Measurements from ENCODE around the gene GPX6. TPM values are rescaled to one million over a fixed set of nuclear protein-coding genes. Genes with fewer than 3 reads are reported as not detected.

GPX6 gene
- total and polyA plus RNA-seq, 10 of the 15 experiments (the other 5 are each of a cell fraction or from before 2014, with no cell fraction given), result not detected

DNA sequence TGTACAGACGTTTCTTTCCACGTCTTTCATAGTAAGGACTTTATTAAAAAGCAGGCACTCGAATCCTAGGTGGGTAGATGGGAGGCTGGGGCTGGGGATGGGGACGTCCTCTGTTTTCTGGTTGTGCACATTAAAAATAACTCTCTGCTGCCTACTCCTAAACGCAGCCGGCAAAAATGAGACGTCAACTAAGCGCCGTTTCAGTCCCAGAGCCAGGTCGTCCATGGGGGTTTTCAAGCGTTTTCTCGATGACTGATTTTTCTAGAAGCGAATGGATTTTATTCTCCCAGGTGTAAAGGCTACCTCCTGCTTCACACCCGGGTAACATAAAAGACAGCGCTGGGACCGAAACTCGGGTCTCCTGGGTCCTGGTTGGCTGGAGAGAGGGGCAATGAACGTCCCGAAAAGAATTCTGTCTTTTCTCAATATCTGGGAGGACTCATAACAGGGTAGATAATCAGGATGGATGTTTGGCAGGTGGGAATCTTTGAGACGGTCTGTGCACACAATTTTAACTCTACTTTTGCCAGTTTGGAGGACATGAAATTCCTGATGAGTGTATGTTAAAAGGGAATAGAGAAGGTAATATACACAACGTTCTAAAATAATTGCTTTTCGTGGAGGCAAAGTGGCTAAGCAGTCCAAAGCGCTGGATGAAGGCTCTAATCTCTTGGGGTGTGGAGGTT, 25.2 kb downstream of the GPX6 start (continued):
- TF ChIP-seq CHD1 (IDR thresholded peaks at IDR 0.05; ENCODE audit: low read depth, low read length) (no peak), WRNIP1 (IDR thresholded peaks at IDR 0.05; ENCODE audit: borderline replicate concordance, low read depth, low read length) (no peak), CEBPB (IDR thresholded peaks at IDR 0.05; ENCODE audit: borderline replicate concordance in 1 of 2, low read depth in 2 of 2, low read length in 2 of 2) (no peak), MYB (IDR thresholded peaks at IDR 0.05; ENCODE audit: borderline replicate concordance, low read depth, low read length) (no peak), ZNF384 (IDR thresholded peaks at IDR 0.05; ENCODE audit: borderline replicate concordance, low read depth, low read length) (no peak), ZNF217 (IDR thresholded peaks at IDR 0.05) (no peak)

DNA sequence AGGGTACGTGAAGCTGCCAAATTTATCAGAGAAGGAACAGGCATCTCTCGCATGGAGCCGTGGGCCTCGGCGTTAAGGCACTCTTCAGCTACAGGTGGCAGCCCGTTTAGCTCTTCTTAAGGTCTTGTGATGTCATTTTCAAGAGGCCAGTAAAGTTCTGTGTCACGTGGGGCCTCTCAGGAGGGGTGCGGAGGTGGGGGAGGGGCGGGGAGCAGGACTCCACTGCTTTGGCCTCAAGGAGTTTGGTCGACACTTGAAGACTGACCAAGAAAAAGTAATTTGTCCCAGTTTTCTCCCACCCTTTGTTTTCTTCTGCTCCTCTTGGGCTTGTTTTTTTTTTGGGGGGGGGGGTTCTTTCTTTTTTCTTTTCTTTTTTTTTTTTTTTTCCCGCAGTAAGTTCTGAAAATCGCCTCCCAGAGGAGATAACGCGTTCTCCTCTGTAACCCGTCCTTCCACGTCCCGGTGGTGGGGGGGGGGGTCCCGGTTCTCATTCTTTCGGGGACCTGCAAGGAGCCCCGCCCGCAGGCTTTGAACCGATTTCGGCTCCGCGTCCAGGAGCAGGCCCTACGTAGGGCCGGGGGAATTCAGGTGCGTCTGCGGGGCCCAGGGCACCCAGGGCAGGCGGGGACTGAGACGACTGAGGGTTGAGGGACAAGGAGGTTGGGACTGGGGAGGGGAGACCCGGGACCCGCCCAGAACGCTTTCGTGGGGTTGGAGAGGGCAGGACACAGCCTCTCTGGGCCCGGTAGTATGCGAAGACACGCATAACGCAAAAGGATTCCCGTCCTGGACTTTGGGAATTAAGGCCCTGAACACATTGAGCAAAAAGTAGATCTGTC, 26.0 kb downstream of the GPX6 start:
- Histone ChIP-seq H3K9me3 (replicated peaks; ENCODE audit: control insufficient read depth, insufficient read depth, low read length) (no peaks in the 10 kb centered on the region; the same call in 2 of the 3 replicates), H3K4me3 (peak overlapping the region; percentile 67), H2AFZ (ENCODE audit: control insufficient read depth, low read depth, low read length) (peak overlapping the region; percentile 38), H3K4me2 (ENCODE audit: control insufficient read depth, insufficient read depth) (peak overlapping the region; percentile 39), H3K27ac (ENCODE audit: control insufficient read depth, insufficient read depth) (no peak overlapping the region), H3K36me3 (ENCODE audit: control insufficient read depth in 2 of 2, insufficient read depth in 2 of 2, low read length in 1 of 2) (no peaks in the 10 kb centered on the region), H4K20me1 (ENCODE audit: control insufficient read depth, insufficient read depth) (no peaks in the 10 kb centered on the region), H3K27me3 (replicated peaks in 1 of 2; ENCODE audit: control insufficient read depth in 2 of 2, insufficient read depth in 2 of 2, low read length in 1 of 2) (no peaks in the 10 kb centered on the region), H3K9ac (ENCODE audit: control insufficient read depth, insufficient read depth, low read length) (peak overlapping the region; percentile 54), H3K4me1 (ENCODE audit: control insufficient read depth, insufficient read depth, low read length) (no peaks in the 10 kb centered on the region), H3K79me2 (ENCODE audit: control insufficient read depth, insufficient read depth, low read length) (no peaks in the 10 kb centered on the region)
- DNase-seq (ENCODE audit: low read depth, low spot score), result peak; percentile 36
- RAD21 ChIA-PET (ENCODE audit: unreplicated experiment), result interaction anchor here (0.6 kb wide), 1 partner anchor 8 kb away, joined by 3 read pairs; no protein-coding TSS in a partner anchor
- peak; percentile 86 for FAIRE-seq
- POLR2A ChIA-PET, result no interaction called here
- 7% methylated on average over 25 of the region's 40 CpGs for WGBS (ENCODE audit: insufficient coverage, insufficient replicate concordance, low lambda C conversion rate, missing lambda C conversion rate)
- CTCF ChIA-PET, result no interaction called here
- intact Hi-C loops (cut with micrococcal nuclease; ENCODE audit: unreplicated experiment), result loop anchor here (5.0 kb wide), 1 partner anchor 92 kb away; the partner anchor contains the start of gene ZSCAN12
- peak; percentile 87 for ATAC-seq
- no TSS peak for BruUV-seq (replicated peaks)
- in situ Hi-C loops (cut with MboI), result no loop called here
- SMC1A ChIA-PET (ENCODE audit: uncharacterized antibody, unreplicated experiment), result interaction anchor here (0.8 kb wide), 1 partner anchor 17 kb away, joined by 3 read pairs; no protein-coding TSS in a partner anchor
- TF ChIP-seq RAD51 (IDR thresholded peaks at IDR 0.05), result peak; percentile 83
- TF ChIP-seq CREB1 (IDR thresholded peaks at IDR 0.05; ENCODE audit: low read depth), result peak; percentile 71
- TF ChIP-seq MEF2B (IDR thresholded peaks at IDR 0.05; ENCODE audit: partially characterized antibody, poor library complexity, severe bottlenecking), result no peak
- TF ChIP-seq, protein P1, sequence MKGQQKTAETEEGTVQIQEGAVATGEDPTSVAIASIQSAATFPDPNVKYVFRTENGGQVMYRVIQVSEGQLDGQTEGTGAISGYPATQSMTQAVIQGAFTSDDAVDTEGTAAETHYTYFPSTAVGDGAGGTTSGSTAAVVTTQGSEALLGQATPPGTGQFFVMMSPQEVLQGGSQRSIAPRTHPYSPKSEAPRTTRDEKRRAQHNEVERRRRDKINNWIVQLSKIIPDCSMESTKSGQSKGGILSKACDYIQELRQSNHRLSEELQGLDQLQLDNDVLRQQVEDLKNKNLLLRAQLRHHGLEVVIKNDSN (IDR thresholded peaks at IDR 0.05; ENCODE audit: borderline replicate concordance, extremely low read length, insufficient read depth, low read depth, low read length), result peak; percentile 71
- TF ChIP-seq, protein P2, sequence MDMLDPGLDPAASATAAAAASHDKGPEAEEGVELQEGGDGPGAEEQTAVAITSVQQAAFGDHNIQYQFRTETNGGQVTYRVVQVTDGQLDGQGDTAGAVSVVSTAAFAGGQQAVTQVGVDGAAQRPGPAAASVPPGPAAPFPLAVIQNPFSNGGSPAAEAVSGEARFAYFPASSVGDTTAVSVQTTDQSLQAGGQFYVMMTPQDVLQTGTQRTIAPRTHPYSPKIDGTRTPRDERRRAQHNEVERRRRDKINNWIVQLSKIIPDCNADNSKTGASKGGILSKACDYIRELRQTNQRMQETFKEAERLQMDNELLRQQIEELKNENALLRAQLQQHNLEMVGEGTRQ (IDR thresholded peaks at IDR 0.05; ENCODE audit: borderline replicate concordance, low read depth, low read length), result peak; percentile 31
- TF ChIP-seq, protein P3, sequence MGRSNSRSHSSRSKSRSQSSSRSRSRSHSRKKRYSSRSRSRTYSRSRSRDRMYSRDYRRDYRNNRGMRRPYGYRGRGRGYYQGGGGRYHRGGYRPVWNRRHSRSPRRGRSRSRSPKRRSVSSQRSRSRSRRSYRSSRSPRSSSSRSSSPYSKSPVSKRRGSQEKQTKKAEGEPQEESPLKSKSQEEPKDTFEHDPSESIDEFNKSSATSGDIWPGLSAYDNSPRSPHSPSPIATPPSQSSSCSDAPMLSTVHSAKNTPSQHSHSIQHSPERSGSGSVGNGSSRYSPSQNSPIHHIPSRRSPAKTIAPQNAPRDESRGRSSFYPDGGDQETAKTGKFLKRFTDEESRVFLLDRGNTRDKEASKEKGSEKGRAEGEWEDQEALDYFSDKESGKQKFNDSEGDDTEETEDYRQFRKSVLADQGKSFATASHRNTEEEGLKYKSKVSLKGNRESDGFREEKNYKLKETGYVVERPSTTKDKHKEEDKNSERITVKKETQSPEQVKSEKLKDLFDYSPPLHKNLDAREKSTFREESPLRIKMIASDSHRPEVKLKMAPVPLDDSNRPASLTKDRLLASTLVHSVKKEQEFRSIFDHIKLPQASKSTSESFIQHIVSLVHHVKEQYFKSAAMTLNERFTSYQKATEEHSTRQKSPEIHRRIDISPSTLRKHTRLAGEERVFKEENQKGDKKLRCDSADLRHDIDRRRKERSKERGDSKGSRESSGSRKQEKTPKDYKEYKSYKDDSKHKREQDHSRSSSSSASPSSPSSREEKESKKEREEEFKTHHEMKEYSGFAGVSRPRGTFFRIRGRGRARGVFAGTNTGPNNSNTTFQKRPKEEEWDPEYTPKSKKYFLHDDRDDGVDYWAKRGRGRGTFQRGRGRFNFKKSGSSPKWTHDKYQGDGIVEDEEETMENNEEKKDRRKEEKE (IDR thresholded peaks at IDR 0.05), result no peak
- TF ChIP-seq, protein P4, sequence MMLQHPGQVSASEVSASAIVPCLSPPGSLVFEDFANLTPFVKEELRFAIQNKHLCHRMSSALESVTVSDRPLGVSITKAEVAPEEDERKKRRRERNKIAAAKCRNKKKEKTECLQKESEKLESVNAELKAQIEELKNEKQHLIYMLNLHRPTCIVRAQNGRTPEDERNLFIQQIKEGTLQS (IDR thresholded peaks at IDR 0.05; ENCODE audit: borderline replicate concordance, extremely low read depth, low read depth, low read length), result peak; percentile 30; the same call in 1 of the 2 replicates
- TF ChIP-seq CREM (IDR thresholded peaks at IDR 0.05; ENCODE audit: low read depth), result 0 out of 2 replicates have a peak, but pooled peaks have one; percentile 39
- TF ChIP-seq POLR2A (IDR thresholded peaks at IDR 0.05; ENCODE audit: low read depth, low read length), result peak; percentile 32; the same call in 1 of the 2 replicates

Measured in GM12878 (cell line).